GM21737 (cell line): ENCODE results near the gene PDLIM7.
"Not testable (repeated sequence)": the region's sequence is repeated elsewhere in the genome, so short reads cannot be mapped to it uniquely, and the experiment has no call there.

Experiments
- ATAC-seq: cut with Tn5 transposase; IDR thresholded peaks from one replicate; pipeline ENCODE4 v1.9.1; 2021; ENCODE audit warnings: mild to moderate bottlenecking, moderate library complexity; ENCODE audit not compliant: unreplicated experiment

Gene PDLIM7, protein sequence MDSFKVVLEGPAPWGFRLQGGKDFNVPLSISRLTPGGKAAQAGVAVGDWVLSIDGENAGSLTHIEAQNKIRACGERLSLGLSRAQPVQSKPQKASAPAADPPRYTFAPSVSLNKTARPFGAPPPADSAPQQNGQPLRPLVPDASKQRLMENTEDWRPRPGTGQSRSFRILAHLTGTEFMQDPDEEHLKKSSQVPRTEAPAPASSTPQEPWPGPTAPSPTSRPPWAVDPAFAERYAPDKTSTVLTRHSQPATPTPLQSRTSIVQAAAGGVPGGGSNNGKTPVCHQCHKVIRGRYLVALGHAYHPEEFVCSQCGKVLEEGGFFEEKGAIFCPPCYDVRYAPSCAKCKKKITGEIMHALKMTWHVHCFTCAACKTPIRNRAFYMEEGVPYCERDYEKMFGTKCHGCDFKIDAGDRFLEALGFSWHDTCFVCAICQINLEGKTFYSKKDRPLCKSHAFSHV

DNA sequence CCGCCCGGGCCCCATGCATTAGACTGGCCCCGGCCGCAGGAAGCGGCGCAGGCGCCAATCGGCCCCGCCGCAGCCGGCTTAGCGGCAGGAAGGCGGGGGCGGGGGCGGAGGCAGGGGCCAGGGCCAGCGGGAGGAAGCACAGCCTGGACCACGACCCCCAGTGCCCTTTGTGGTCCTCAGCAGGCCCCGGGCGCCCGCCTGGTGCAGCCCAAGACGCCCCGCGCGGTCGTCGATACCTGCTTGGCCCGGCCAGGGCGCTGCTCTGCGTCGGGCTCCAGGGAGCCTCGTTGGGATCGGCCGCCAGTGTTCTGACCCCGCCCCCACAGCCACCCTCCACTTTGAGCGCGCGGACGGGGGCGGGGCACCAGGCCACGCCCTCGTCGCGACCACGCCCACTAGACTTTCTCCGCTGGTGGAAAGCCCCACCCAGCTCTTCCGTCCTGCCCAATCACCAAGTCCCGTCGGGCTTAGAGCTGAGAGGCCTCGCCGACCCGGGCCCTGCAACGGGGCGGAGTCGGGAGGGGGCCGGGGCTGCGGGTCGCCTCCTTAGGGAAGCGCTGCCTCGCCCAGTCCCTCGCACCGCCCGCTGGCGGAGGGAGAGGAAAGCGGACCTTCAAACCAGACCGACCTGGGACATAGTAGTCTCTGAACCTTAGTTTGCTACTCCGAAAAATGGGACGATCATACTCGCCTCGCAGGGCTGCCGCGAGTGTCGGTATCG, at the start of gene PDLIM7:
TSS of gene PDLIM7 (minus strand) at position 313 of the 721 bp plus-strand sequence. CDS start 1,092 bp downstream, outside the sequence.
- peak; percentile 69 for ATAC-seq

DNA sequence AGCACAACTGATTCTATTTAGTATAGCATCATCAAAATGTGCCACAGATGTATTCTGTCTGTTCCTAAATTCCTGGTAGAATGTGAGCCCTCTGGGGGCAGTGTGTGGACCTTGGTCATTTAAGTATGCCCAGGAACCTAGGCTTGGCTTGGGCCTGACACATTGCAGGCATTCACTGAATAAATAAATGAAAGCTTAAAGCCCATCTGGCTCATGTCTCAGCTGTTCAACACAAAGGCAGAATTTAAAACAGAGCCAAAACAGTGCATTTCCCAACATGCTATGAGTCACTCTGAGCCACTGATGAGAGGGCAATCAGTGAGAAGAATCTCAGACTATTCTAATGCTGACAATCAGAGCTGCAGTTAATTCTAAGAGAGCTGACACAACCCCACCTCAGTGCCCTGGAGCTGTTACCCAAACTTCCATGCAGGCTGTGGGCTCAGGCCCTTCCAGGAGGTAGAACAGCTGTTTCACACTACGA, 48.9 kb upstream of the PDLIM7 start:
- ATAC-seq, result no peak

DNA sequence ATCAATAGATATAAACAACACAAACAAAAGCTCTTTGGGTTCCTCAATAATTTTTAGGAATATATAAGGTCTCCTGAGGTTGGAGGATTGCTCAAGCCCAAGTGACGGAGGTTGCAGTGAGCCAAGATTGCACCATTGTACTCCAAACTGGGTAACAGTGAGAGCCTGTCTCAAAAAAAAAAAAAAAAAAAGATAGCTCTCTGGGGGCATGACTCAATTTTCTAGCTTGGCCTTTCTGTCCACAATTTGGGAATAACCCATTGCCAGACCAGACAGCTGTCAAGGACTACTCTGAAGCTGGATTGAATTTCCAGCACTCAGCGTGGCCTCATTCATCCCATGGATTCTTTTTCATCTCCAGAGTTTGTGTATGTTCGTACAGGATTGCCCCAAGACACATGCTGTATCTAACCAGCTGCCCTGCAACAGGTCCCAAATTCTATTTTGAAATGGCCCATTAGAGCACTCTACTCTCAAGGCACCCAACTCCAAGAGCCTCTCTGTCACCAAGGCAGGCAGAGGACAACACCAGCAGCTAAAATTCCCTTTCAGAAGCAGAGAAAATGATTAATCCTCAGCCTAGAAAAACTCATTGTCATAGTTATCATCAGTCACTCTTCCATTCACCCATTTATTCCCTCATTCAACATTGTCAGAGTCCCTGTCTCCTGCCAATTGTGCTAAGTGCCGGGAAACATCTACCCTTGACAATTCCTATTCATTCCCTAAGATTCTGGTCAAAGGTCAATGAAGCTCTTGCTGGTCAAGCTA, 48.3 kb upstream of the PDLIM7 start:
- no peak for ATAC-seq

DNA sequence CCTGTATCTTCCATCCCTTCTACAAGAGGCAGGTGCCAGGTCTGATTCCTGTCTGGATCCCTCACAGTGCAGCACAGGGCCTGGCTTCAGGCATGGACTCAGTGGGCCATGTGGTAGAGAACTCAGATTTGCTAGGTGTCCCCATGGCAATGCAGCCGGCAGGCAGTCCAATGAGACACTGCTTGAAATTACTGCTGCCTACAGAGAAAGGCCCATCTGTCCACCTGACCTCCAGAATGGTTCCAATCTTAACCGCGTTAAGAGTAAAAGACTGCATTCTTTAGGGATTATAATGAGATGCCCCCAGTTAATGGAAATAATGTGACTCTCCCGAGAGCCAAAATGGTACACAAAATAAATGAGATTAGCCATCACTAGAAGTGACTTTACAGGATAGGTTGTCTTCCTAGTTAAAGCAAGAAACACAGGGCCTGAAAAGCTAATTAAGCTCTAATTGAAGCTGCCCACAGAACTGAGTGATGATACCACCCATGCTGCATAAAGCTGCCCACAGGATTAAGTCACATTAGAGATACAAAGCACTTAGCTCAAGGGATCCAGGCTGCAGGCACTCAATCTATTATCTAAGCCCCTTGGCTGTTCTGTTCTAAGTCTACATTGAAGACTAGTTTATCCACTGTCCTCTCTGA, 45.5 kb upstream of the PDLIM7 start:
- ATAC-seq, result no peak

DNA sequence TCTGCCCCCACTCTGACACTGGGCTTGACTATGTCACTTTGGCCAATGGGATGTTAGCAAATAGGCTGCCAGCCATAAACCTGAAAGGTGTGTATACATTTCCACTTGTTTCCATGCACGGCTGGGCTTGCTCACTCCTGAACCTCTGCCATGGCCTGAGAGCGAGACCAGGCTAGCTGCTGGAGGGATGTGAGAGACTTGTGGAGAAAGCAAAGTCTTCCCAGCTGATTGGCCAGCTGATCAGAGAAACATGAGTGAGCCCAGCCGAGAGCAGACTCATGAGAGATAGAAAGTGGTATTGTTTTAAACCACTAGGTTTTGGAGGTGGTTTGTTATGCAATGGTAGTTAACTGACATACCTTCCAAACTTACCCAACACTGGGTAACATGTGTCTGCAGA, 43.0 kb upstream of the PDLIM7 start:
- no peak for ATAC-seq

DNA sequence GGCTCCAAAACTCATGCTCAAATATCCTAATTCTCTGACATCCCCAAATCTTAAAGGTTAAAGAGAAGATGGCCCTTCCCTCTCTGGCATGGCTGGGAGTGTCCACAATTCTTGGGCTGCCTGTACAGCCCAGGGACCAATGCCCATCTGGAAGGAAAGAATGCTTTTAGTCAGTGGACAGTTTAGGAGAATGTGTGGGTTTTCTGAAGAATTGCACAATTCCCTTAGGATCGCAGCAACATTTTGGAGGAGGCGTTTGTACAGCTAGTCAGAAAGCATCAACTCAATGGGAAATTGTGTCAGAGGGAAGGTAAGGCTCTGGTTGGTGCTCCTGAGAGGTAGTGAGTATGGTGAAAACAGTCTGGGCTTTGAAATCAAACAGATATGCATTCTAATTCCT, 42.0 kb upstream of the PDLIM7 start:
- no peak for ATAC-seq

DNA sequence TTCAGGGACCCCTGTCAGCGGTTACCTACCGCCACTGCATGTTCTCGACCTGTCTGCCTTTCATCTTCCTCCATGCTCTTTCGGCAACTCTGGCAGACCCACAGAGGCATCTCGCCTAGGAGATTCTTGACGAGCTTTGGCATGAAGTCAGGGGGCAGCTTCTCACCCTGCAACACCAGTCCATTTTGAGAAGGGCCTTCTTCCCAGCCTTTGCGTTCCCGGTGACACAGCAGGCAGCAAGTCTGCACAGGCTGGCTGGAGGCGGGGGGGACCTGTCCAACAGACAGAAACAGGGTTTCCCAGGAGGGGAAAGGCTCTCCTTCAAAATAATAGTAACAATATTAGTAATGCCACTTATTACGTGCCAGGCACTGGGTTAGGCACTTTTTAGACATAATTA, 41.5 kb upstream of the PDLIM7 start:
- ATAC-seq, result no peak

DNA sequence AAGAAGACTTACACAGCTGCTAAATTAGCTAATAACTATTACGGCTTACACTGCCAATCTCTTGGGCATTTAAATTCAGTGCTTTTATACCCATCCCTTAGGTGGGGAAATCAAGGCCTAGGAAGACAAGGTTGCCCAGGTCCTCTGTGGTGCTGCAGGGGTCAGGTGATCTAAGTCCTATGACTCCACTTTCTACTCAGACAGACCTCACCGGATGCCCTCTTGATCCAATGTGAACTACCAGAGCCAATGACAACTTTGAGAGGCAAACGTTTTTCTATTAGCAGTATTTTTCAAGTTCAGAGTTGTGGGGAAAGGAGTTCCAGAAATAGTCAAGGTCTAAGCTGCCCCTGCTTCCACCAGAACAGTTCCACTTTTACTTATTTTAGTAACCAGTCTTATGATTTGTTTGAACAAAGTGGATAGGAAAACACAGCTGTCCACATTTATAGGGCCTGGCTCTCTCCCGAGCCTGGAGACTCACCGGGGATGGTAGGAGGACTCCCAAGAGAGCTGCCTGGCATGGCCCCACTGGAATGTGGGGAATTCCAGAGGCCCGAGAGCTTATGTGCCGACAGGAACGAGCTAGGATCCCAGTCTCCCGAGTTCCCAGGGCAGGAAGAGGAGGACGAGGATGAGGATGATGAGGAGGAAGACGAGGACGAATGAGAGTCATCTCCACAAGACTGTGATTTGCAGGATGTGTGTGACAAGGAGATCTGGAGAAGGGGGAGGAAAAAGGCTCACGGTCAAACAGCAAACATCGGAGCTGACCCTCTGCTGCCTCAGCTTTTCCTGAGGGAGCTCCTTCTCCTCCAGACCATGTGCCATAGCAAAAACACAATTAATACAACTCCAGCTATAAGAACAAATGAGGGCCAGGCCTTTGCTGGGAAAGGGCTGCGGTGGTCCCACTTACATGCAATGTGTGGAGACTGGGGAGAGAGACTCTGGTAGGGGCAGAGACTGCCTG, 40.3 kb upstream of the PDLIM7 start:
- ATAC-seq, result no peak

DNA sequence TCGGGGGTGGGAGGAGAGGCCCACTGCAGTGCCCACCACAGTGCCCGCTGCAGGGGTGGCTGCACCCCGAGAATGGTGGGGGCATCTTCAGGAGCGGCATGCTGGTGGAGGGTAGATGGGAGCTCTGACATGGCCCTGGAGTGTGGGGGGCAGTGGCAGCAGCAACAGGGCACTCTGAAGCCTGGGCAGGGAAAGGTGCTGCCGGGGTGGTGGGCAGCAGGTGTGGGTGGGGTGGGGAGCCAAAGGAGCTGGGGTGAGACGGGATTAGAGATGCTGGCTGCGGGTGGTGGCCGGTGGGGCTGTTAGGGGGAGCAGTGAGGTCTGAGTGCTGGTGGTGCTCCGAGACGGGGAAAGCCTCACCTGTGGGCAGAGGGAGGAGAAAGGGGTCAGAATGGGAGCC, 39.0 kb upstream of the PDLIM7 start:
- ATAC-seq, result no peak

DNA sequence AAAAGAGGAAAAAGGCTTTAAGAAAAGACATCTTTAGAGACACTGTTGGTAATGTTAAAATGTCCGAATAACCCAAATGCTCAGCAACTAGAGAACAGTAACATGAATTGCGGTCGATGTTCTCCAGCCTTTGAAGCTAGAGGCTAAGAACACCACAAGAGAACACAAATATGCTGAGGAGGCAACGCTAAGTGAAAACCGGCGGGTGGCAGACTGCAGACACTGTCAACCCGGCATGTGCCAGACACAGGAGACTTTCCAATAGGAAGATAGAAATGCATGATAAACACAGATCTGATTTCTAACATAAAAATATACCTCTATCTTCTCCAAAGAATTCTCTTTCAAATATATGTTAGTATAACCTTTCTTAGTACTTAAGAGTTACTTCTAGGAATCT, 37.7 kb upstream of the PDLIM7 start:
- no peak for ATAC-seq

DNA sequence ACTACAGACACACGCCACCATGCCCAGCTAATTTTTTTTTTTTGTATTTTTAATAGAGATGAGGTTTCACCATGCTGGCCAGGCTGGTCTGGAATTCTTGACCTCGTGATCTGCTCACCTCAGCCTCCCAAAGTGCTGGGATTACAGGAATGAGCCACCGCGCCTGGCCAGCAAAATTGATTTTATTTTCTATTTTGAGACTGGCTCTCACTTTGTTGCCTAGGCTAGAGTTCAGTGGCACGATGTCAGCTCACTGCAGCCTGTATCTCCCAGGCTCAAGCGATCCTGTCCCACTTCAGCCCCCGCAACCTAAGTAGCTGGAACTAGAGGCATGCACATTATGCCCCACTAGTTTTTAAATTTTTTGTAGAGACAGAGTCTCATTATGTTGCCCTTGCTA, 37.0 kb upstream of the PDLIM7 start:
- ATAC-seq, result not testable (repeated sequence)

DNA sequence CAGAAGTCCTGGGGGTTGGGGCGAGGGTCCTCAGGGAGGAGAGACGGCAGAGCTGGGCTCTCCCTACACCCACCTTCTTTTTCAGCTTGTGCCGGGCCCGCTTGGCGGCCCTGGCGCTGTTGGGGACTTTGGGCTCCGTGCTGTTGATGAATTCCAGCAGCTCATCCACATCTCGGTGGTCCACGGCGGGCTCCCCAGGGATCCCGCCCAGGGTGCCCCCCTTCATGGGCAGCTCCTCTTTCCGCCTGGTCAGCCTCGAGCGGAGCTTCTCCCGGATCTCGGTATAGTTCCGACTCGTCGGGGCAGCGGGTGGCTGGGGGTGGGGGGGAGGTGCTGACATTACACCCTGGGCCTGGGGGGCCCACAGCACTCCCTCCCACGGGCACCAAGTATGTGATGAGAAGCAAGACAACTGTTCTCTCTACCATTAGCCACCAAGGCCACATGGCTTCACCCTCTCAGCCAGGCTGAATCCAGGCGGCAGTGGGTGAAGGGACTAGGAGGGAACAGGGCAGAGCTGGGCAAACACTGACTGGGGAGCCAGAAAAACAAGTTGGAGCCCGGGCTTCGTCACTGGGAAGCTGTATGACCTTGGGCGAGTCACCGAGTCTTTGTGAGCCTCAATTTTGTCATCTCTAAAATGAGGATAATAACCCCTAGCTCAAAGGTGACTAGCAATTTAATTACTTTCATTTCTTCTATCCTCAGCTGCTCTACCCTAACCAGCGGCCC, 34.0 kb upstream of the PDLIM7 start:
- no peak for ATAC-seq

DNA sequence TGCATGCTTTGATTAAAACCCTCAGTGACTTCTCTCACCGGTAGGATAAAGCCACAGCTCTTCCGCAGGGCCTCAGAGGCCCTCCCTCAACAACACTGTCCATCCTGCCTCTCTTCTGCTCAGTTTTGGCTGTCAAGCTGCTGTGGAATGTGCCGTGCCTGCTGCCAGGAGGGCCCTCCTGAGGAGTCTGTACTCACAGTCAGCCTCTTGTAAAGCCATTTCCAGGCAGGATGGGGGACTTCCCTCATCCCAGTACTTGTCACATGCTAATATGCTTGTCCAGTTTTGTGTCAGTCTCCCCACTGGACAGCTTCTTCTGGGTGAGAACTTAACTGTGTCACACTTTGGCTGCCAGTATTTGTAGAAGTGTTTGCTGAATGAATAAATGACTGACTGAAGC, 33.2 kb upstream of the PDLIM7 start:
- no peak for ATAC-seq

DNA sequence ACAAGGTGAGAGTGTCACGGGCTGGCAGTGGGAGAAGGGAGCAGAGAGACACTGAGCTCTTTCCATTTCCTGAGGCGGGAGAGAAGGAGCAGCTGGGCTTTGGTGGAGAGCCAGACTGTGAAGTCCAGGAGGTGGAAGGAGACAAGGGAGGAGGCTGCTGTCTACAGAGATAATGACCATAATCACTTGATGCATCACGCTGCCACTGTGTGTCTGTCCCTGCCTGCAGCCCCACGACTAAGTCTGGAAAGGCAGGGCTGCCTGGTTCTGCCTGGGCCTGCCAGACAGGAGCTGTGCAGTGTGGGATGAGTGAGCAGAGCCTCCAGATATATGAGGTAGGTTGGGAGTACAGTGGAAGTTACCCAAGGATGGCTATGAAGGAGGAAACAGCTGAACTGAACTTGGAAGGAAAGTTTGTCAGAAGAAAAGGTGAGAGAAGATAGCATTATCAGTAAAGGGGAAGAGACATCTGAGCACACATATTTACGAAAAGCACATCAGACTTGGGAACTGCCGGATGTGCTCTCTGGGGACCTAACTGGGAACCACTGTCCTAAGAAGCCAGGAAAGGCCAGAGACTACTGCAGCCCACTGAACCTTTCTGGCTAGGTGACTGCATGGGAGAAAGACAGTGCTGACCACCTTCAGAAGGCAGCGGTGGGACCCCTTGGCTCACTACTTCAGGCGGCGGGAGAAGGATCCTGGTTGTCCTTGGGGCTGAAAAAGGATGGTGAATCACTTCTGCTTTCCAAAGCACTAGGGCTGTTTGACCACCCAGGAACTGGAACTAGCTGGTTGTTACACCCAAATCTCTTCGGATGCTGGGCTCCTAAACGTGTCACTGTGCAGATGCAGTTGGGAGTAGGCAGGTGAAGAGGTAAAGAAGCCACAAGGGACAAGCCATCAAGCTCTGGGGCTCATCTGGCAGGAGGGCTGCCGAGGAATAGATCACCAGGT, 32.1 kb upstream of the PDLIM7 start:
- no peak for ATAC-seq

DNA sequence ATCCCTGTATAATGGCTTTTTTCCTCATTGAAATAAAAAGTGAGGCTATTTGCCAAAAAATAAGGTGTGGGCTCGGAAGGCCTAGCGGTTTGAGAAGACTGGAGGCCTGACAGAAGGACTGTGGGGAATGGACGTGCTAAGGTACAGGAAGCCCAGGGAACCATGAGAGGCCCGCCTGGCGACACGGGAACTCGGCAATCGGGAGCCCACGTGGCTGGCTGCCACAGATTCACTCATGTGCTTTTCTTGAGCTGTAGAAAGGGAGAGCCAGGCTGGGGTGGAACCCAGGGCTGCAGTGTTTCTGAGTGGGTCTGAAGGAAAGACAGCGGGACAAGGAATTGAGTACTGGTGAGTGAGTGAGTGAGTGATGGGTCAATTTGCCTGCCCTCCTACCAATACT, 31.2 kb upstream of the PDLIM7 start:
- no peak for ATAC-seq

DNA sequence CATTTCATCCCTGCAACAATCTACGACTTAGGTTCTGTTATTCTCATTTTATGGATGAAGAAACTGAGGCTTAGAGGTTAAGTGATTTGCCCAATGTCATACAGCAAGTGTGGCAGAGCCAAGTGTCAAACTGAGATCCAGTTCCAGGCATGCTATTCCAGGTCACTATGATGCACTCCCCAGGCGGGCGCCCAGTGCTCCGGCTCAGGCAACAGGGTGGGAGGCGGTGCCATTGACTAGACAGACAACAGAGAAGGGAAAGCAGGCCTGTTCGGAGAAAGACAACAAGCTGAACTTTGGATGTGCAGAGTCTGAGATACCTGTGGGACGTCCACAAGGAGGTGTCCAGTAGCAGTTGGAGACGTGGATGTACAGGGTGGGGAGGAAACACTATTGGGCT, 30.2 kb upstream of the PDLIM7 start:
- ATAC-seq, result no peak

DNA sequence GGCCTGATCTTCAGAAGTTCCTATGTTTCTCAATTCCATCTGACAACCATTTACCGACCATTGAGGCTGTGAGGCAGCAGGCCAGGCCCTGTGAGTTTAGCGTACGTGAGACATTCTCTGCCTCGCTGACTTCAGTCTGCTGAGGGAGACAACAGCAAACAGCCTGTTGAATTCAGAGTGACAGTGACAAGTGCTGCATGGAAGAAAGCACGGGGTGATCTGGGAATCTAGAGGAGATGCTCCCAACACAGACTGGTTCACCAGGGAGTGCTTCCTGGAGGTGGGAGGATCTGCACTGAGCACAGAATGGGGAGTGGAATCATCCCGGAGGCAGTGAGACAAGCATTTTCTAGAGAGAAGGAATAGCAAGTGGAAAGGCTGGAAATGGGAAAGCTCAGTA, 29.4 kb upstream of the PDLIM7 start:
- no peak for ATAC-seq

DNA sequence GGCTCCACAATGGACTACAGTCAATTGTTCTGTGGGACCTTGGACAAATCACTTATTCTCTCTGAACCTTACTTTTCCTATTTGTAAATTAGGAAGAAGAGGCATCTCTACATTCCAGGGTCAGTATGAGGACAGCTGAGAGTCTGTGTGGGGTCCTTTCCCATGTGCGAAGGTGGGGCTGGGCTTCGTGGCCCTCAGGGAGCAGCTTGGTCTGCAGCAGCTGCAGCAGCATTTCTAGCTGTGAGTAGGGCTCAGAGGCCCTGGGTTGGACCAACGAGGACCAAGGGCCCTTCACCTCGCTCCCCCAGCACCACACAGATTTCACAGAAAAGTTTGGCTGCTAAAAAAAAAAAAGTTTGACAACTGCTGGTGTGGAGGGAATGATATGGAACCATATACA, 28.8 kb upstream of the PDLIM7 start:
- no peak for ATAC-seq
